Trophoblast cell (in vitro differentiated cells and primary cell): ENCODE results near the gene CPSF4.

Experiments
- DNase-seq, 2 donors: peaks; one replicate each; pipeline ENCODE4 v3.0.0-alpha.2; 2016
- H2AFZ ChIP-seq: 2 replicates; pipeline ENCODE4 v1.6.1; 2013; ENCODE audit warnings: low read length, moderate library complexity, mild to moderate bottlenecking; ENCODE audit not compliant: insufficient read depth, poor library complexity
- H2AK5ac ChIP-seq: 2 replicates; pipeline ENCODE4 v1.6.1; 2013; ENCODE audit warnings: mild to moderate bottlenecking, low read length
- H2BK120ac ChIP-seq: 2 replicates; pipeline ENCODE4 v1.6.1; 2013; ENCODE audit warnings: low read length, mild to moderate bottlenecking, moderate library complexity; ENCODE audit not compliant: insufficient read depth, poor library complexity
- H2BK12ac ChIP-seq: 2 replicates; pipeline ENCODE4 v1.6.1; 2013; ENCODE audit warnings: mild to moderate bottlenecking, low read length, moderate library complexity
- H2BK5ac ChIP-seq: 2 replicates; pipeline ENCODE4 v1.6.1; 2013; ENCODE audit warnings: low read length, low read depth, moderate library complexity, mild to moderate bottlenecking; ENCODE audit not compliant: poor library complexity
- H3K14ac ChIP-seq: 2 replicates; pipeline ENCODE4 v1.6.1; 2013; ENCODE audit warnings: mild to moderate bottlenecking, low read length
- H3K18ac ChIP-seq: 2 replicates; pipeline ENCODE4 v1.6.1; 2013; ENCODE audit warnings: mild to moderate bottlenecking, low read length
- H3K23ac ChIP-seq: 2 replicates; pipeline ENCODE4 v1.6.1; 2013; ENCODE audit warnings: low read length
- H3K27ac ChIP-seq: 2 replicates; pipeline ENCODE4 v1.5.1; 2013; ENCODE audit warnings: low read depth, mild to moderate bottlenecking, inconsistent platforms, low read length, moderate library complexity
- H3K27me3 ChIP-seq: 2 replicates; pipeline ENCODE4 v1.6.1; 2013; ENCODE audit warnings: inconsistent platforms, mild to moderate bottlenecking, low read length, moderate library complexity; ENCODE audit not compliant: insufficient read depth
- H3K36me3 ChIP-seq, 2 experiments: 1 replicate in 1 of 2; 2 replicates in 1 of 2; pipeline ENCODE4 v1.6.1; 2013; ENCODE audit warnings: low read length in 2 of 2, mild to moderate bottlenecking in 2 of 2, moderate library complexity in 1 of 2; ENCODE audit not compliant: insufficient read depth in 2 of 2, control insufficient read depth in 1 of 2
- H3K4ac ChIP-seq: 2 replicates; pipeline ENCODE4 v1.6.1; 2013; ENCODE audit warnings: low read depth, mild to moderate bottlenecking, low read length, moderate library complexity
- H3K4me1 ChIP-seq, 2 experiments: 1 replicate in 1 of 2; 2 replicates in 1 of 2; pipeline ENCODE4 v1.6.1; 2013; ENCODE audit warnings: low read length in 2 of 2, mild to moderate bottlenecking in 2 of 2, moderate library complexity in 1 of 2; ENCODE audit not compliant: insufficient read depth in 2 of 2, control insufficient read depth in 1 of 2
- H3K4me2 ChIP-seq: 2 replicates; pipeline ENCODE4 v1.6.1; 2013; ENCODE audit warnings: inconsistent platforms, mild to moderate bottlenecking, low read length, moderate library complexity
- H3K4me3 ChIP-seq: 2 replicates; pipeline ENCODE4 v1.5.1; 2013; ENCODE audit warnings: mild to moderate bottlenecking, low read depth, low read length, inconsistent platforms
- H3K79me1 ChIP-seq: one replicate; pipeline ENCODE4 v1.6.1; 2013; ENCODE audit warnings: low read length
- H3K79me2 ChIP-seq: 2 replicates; pipeline ENCODE4 v1.6.1; 2013; ENCODE audit warnings: low read length, mild to moderate bottlenecking; ENCODE audit not compliant: control insufficient read depth, insufficient read depth, poor library complexity
- H3K9ac ChIP-seq: 2 replicates; pipeline ENCODE4 v1.6.1; 2013; ENCODE audit warnings: mild to moderate bottlenecking, low read length
- H3K9me3 ChIP-seq: 2 replicates; pipeline ENCODE4 v1.6.1; 2013; ENCODE audit warnings: low read depth, mild to moderate bottlenecking, control low read depth, inconsistent platforms, low read length; ENCODE audit not compliant: insufficient read depth
- H4K12ac ChIP-seq: 2 replicates; pipeline ENCODE4 v1.6.1; 2013; ENCODE audit warnings: low read depth, mild to moderate bottlenecking, low read length, moderate library complexity
- H4K8ac ChIP-seq: 2 replicates; pipeline ENCODE4 v1.6.1; 2013; ENCODE audit warnings: low read depth, mild to moderate bottlenecking, low read length, moderate library complexity
- H4K91ac ChIP-seq: one replicate; pipeline ENCODE4 v1.6.1; 2013; ENCODE audit warnings: low read depth, mild to moderate bottlenecking, low read length, moderate library complexity
- WGBS: extraction: QIAGEN DNeasy Blood & Tissue Kit; methylation state at CpG from one replicate; pipeline ENCODE4 v1.1.7; 2013; ENCODE audit warnings: missing lambda C conversion rate; ENCODE audit not compliant: insufficient read length, insufficient coverage; ENCODE audit errors: extremely low coverage; 5-methylcytosine and 5-hydroxymethylcytosine counted together

The CPSF4 gene

GRCh38 chr7:99451936-99452335 lies 13.2 kb downstream of the CPSF4 start:
- Histone ChIP-seq H3K4me1 (no peaks in the 10 kb centered on the region), H2AK5ac (no peak overlapping the region), H2BK120ac (no peak overlapping the region), H3K23ac (no peak overlapping the region), H2AFZ (no peak overlapping the region), H4K12ac (no peak overlapping the region), H3K18ac (no peak overlapping the region), H3K79me2 (no peaks in the 10 kb centered on the region), H4K8ac (no peak overlapping the region), H3K4me2 (no peak overlapping the region), H4K91ac (no peak overlapping the region), H3K79me1 (no peaks in the 10 kb centered on the region), H3K4ac (no peak overlapping the region), H3K14ac (no peak overlapping the region), H2BK12ac (no peak overlapping the region), H2BK5ac (no peak overlapping the region), H3K36me3 (peaks cover 89 to 94% of the 10 kb centered on the region in 2 experiments), H3K27ac (no peak overlapping the region), H3K27me3 (no peaks in the 10 kb centered on the region), H3K9ac (no peak overlapping the region), H3K4me3 (no peak overlapping the region), H3K9me3 (peaks cover 6% of the 10 kb centered on the region)
- WGBS: no CpG with 5 or more reads among the region's 8 CpGs
- no peak for DNase-seq

GRCh38 chr7:99452541-99452940 lies 13.8 kb downstream of the CPSF4 start:
- H3K79me2 ChIP-seq: no peaks in the 10 kb centered on the region
- no peak overlapping the region for H3K18ac ChIP-seq

DNA sequence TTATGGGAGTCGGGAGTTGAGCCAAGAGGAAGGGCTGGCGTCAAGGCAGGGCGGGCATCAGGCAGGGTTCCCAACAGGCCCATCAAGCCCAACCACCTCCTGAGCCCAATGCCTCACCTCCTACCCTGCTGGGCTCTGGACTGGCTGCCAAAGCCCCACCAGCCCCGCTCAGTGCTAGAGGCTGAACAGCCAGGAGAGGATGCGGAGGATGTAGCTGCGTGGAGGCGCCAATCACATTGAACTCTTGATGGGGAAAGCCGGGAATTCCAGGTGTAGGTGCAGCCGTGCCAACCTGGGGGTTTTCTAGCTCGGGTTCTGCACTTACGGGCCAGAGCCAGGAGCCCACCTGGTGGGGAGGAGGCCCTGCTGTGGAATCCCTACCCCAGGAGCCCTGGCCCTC lies 14.4 kb downstream of the CPSF4 start:
- Histone ChIP-seq H2BK12ac (no peak overlapping the region), H3K4ac (no peak overlapping the region), H4K8ac (no peak overlapping the region), H3K9me3 (peaks cover 6% of the 10 kb centered on the region), H4K12ac (no peak overlapping the region), H3K4me1 (no peaks in the 10 kb centered on the region), H3K4me2 (no peak overlapping the region), H3K4me3 (no peak overlapping the region), H2BK5ac (no peak overlapping the region), H3K79me1 (no peaks in the 10 kb centered on the region), H3K18ac (no peak overlapping the region), H3K23ac (no peak overlapping the region), H2BK120ac (no peak overlapping the region), H3K27me3 (no peaks in the 10 kb centered on the region), H2AFZ (no peak overlapping the region), H2AK5ac (no peak overlapping the region), H3K79me2 (no peaks in the 10 kb centered on the region), H4K91ac (no peak overlapping the region), H3K36me3 (peaks cover 93 to 97% of the 10 kb centered on the region in 2 experiments), H3K14ac (no peak overlapping the region), H3K9ac (no peak overlapping the region), H3K27ac (no peak overlapping the region)
- DNase-seq: no peak
- no CpG with 5 or more reads among the region's 11 CpGs for WGBS

More at GRCh38 chr7:99452541-99452940, 13.8 kb downstream of the CPSF4 start:
- H3K79me1 ChIP-seq: no peaks in the 10 kb centered on the region
- H2AFZ ChIP-seq: no peak overlapping the region
- H4K91ac ChIP-seq: no peak overlapping the region
- no peak overlapping the region for H3K4me3 ChIP-seq
- no peak overlapping the region for H3K9ac ChIP-seq
- no peak for DNase-seq
- no peak overlapping the region for H4K8ac ChIP-seq
- H3K4me2 ChIP-seq: no peak overlapping the region
- no peak overlapping the region for H3K4ac ChIP-seq
- H4K12ac ChIP-seq: no peak overlapping the region
- H3K9me3 ChIP-seq: peaks cover 6% of the 10 kb centered on the region
- H3K36me3 ChIP-seq: peaks cover 93 to 97% of the 10 kb centered on the region in 2 experiments
- no peaks in the 10 kb centered on the region for H3K27me3 ChIP-seq
- no peak overlapping the region for H2BK5ac ChIP-seq
- H3K27ac ChIP-seq: no peak overlapping the region
- H3K23ac ChIP-seq: no peak overlapping the region
- no peak overlapping the region for H3K14ac ChIP-seq
- no peak overlapping the region for H2AK5ac ChIP-seq
- no peak overlapping the region for H2BK120ac ChIP-seq
- WGBS: no CpG with 5 or more reads among the region's 13 CpGs
- no peak overlapping the region for H2BK12ac ChIP-seq
- H3K4me1 ChIP-seq: no peaks in the 10 kb centered on the region

- Histone ChIP-seq H3K79me2 (no peaks in the 10 kb centered on the region), H4K12ac (no peak overlapping the region), H3K9ac (no peak overlapping the region), H2BK120ac (no peak overlapping the region), H3K4me3 (no peak overlapping the region), H3K23ac (no peak overlapping the region), H3K36me3 (peaks cover 79 to 89% of the 10 kb centered on the region in 2 experiments), H3K9me3 (peaks cover 6% of the 10 kb centered on the region), H2AK5ac (no peak overlapping the region), H4K91ac (no peak overlapping the region), H3K4ac (no peak overlapping the region), H3K4me1 (peaks cover 0 to 3% of the 10 kb centered on the region in 2 experiments), H3K27me3 (no peaks in the 10 kb centered on the region), H3K18ac (no peak overlapping the region), H2AFZ (no peak overlapping the region), H4K8ac (no peak overlapping the region), H3K27ac (no peak overlapping the region), H2BK12ac (no peak overlapping the region), H3K79me1 (no peaks in the 10 kb centered on the region), H2BK5ac (no peak overlapping the region), H3K4me2 (no peak overlapping the region), H3K14ac (no peak overlapping the region)
- no CpG with 5 or more reads among the region's 9 CpGs for WGBS
- DNase-seq: no peak
Measured at GRCh38 chr7:99455874-99456273, 17.1 kb downstream of the CPSF4 start.
